Trophoblast cell (in vitro differentiated cells and primary cell): ENCODE results near the gene GPR146.

Experiments
- DNase-seq, 2 donors: peaks; one replicate each; pipeline ENCODE4 v3.0.0-alpha.2; 2016
- H2AFZ ChIP-seq: 2 replicates; pipeline ENCODE4 v1.6.1; 2013; ENCODE audit warnings: low read length, moderate library complexity, mild to moderate bottlenecking; ENCODE audit not compliant: insufficient read depth, poor library complexity
- H2AK5ac ChIP-seq: 2 replicates; pipeline ENCODE4 v1.6.1; 2013; ENCODE audit warnings: mild to moderate bottlenecking, low read length
- H2BK120ac ChIP-seq: 2 replicates; pipeline ENCODE4 v1.6.1; 2013; ENCODE audit warnings: low read length, mild to moderate bottlenecking, moderate library complexity; ENCODE audit not compliant: insufficient read depth, poor library complexity
- H2BK12ac ChIP-seq: 2 replicates; pipeline ENCODE4 v1.6.1; 2013; ENCODE audit warnings: mild to moderate bottlenecking, low read length, moderate library complexity
- H2BK5ac ChIP-seq: 2 replicates; pipeline ENCODE4 v1.6.1; 2013; ENCODE audit warnings: low read length, low read depth, moderate library complexity, mild to moderate bottlenecking; ENCODE audit not compliant: poor library complexity
- H3K14ac ChIP-seq: 2 replicates; pipeline ENCODE4 v1.6.1; 2013; ENCODE audit warnings: mild to moderate bottlenecking, low read length
- H3K18ac ChIP-seq: 2 replicates; pipeline ENCODE4 v1.6.1; 2013; ENCODE audit warnings: mild to moderate bottlenecking, low read length
- H3K23ac ChIP-seq: 2 replicates; pipeline ENCODE4 v1.6.1; 2013; ENCODE audit warnings: low read length
- H3K27ac ChIP-seq: 2 replicates; pipeline ENCODE4 v1.5.1; 2013; ENCODE audit warnings: low read depth, mild to moderate bottlenecking, inconsistent platforms, low read length, moderate library complexity
- H3K27me3 ChIP-seq: 2 replicates; pipeline ENCODE4 v1.6.1; 2013; ENCODE audit warnings: inconsistent platforms, mild to moderate bottlenecking, low read length, moderate library complexity; ENCODE audit not compliant: insufficient read depth
- H3K36me3 ChIP-seq, 2 experiments: 1 replicate in 1 of 2; 2 replicates in 1 of 2; pipeline ENCODE4 v1.6.1; 2013; ENCODE audit warnings: low read length in 2 of 2, mild to moderate bottlenecking in 2 of 2, moderate library complexity in 1 of 2; ENCODE audit not compliant: insufficient read depth in 2 of 2, control insufficient read depth in 1 of 2
- H3K4ac ChIP-seq: 2 replicates; pipeline ENCODE4 v1.6.1; 2013; ENCODE audit warnings: low read depth, mild to moderate bottlenecking, low read length, moderate library complexity
- H3K4me1 ChIP-seq, 2 experiments: 1 replicate in 1 of 2; 2 replicates in 1 of 2; pipeline ENCODE4 v1.6.1; 2013; ENCODE audit warnings: low read length in 2 of 2, mild to moderate bottlenecking in 2 of 2, moderate library complexity in 1 of 2; ENCODE audit not compliant: insufficient read depth in 2 of 2, control insufficient read depth in 1 of 2
- H3K4me2 ChIP-seq: 2 replicates; pipeline ENCODE4 v1.6.1; 2013; ENCODE audit warnings: inconsistent platforms, mild to moderate bottlenecking, low read length, moderate library complexity
- H3K4me3 ChIP-seq: 2 replicates; pipeline ENCODE4 v1.5.1; 2013; ENCODE audit warnings: mild to moderate bottlenecking, low read depth, low read length, inconsistent platforms
- H3K79me1 ChIP-seq: one replicate; pipeline ENCODE4 v1.6.1; 2013; ENCODE audit warnings: low read length
- H3K79me2 ChIP-seq: 2 replicates; pipeline ENCODE4 v1.6.1; 2013; ENCODE audit warnings: low read length, mild to moderate bottlenecking; ENCODE audit not compliant: control insufficient read depth, insufficient read depth, poor library complexity
- H3K9ac ChIP-seq: 2 replicates; pipeline ENCODE4 v1.6.1; 2013; ENCODE audit warnings: mild to moderate bottlenecking, low read length
- H3K9me3 ChIP-seq: 2 replicates; pipeline ENCODE4 v1.6.1; 2013; ENCODE audit warnings: low read depth, mild to moderate bottlenecking, control low read depth, inconsistent platforms, low read length; ENCODE audit not compliant: insufficient read depth
- H4K12ac ChIP-seq: 2 replicates; pipeline ENCODE4 v1.6.1; 2013; ENCODE audit warnings: low read depth, mild to moderate bottlenecking, low read length, moderate library complexity
- H4K8ac ChIP-seq: 2 replicates; pipeline ENCODE4 v1.6.1; 2013; ENCODE audit warnings: low read depth, mild to moderate bottlenecking, low read length, moderate library complexity
- H4K91ac ChIP-seq: one replicate; pipeline ENCODE4 v1.6.1; 2013; ENCODE audit warnings: low read depth, mild to moderate bottlenecking, low read length, moderate library complexity
- WGBS: extraction: QIAGEN DNeasy Blood & Tissue Kit; methylation state at CpG from one replicate; pipeline ENCODE4 v1.1.7; 2013; ENCODE audit warnings: missing lambda C conversion rate; ENCODE audit not compliant: insufficient read length, insufficient coverage; ENCODE audit errors: extremely low coverage; 5-methylcytosine and 5-hydroxymethylcytosine counted together

GPR146 gene

DNA sequence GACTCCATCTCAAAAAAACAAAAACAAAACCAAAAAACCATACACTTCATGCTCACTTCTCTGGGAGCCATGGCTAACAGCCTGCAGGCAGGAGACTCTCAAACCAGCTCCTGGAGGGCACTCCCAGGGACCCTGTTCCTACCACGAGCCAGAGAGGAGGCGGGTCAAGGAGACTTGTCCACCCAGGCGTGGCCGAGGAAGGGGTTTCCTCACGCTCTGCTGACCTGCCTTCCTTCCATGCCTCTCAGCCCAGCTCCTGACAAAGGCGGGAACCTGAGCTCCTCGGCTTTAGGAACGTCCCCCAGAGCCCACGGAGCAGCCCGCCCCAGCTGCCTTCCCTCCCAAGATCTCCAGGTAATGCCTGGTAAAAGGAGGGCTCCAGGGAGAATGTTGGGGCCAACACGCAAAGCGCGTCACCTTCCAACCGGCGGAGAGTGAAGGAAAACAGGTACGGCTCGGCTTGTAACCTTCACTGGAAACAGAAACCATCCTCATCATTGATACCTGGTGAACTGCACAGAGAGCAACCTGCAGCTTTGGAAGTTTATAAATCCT, 9.5 kb downstream of the GPR146 start:
- H2BK120ac ChIP-seq, result no peak overlapping the region
- H3K4ac ChIP-seq, result no peak overlapping the region
- no peak overlapping the region for H2BK5ac ChIP-seq
- H3K4me1 ChIP-seq, result peaks cover 5 to 10% of the 10 kb centered on the region in 2 experiments
- H3K4me2 ChIP-seq, result no peak overlapping the region
- no peak overlapping the region for H2AK5ac ChIP-seq
- no peak overlapping the region for H4K91ac ChIP-seq
- no peak overlapping the region for H3K14ac ChIP-seq
- H3K27ac ChIP-seq, result no peak overlapping the region
- H3K23ac ChIP-seq, result no peak overlapping the region
- peaks cover 3% of the 10 kb centered on the region for H3K9me3 ChIP-seq
- no peak for DNase-seq
- H3K18ac ChIP-seq, result no peak overlapping the region
- peaks cover 4% of the 10 kb centered on the region for H3K79me1 ChIP-seq
- H3K4me3 ChIP-seq, result no peak overlapping the region
- H2AFZ ChIP-seq, result no peak overlapping the region
- H4K8ac ChIP-seq, result no peak overlapping the region
- no CpG with 5 or more reads among the region's 17 CpGs for WGBS
- H3K36me3 ChIP-seq, result peaks cover 4 to 9% of the 10 kb centered on the region in 2 experiments
- H4K12ac ChIP-seq, result no peak overlapping the region
- no peaks in the 10 kb centered on the region for H3K27me3 ChIP-seq
- no peaks in the 10 kb centered on the region for H3K79me2 ChIP-seq
- H3K9ac ChIP-seq, result no peak overlapping the region
- no peak overlapping the region for H2BK12ac ChIP-seq

DNA sequence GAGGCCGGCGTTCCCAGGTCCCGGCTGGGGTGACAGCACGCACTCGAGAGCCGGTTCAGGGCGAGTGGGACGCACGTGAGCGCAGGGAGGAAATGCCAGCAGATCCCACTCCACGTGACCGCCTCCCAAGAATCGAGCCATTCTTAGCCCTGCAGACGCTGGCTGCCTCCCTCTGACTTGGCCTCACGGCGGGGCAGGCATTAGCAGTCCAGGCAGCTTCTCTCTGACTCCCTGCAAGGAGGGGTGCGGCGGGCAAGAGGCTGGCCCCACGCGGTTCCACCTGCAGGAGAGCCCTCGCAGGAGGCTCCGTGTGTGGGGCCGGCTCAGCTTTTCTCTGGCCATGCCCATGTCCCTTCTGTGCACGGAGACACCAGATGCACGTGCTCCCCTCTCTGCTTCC, 10.1 kb downstream of the GPR146 start:
- Histone ChIP-seq H3K23ac (no peak overlapping the region), H3K4me2 (no peak overlapping the region), H2BK12ac (no peak overlapping the region), H2BK120ac (no peak overlapping the region), H2AK5ac (no peak overlapping the region), H4K8ac (no peak overlapping the region), H3K4me1 (peaks cover 5 to 10% of the 10 kb centered on the region in 2 experiments), H4K91ac (no peak overlapping the region), H3K9me3 (peaks cover 3% of the 10 kb centered on the region), H3K79me1 (peaks cover 4% of the 10 kb centered on the region), H2BK5ac (no peak overlapping the region), H3K4ac (no peak overlapping the region), H3K14ac (no peak overlapping the region), H3K36me3 (peaks cover 4 to 9% of the 10 kb centered on the region in 2 experiments), H3K18ac (no peak overlapping the region), H3K27ac (no peak overlapping the region), H2AFZ (no peak overlapping the region), H3K79me2 (no peaks in the 10 kb centered on the region), H3K4me3 (no peak overlapping the region), H3K27me3 (no peaks in the 10 kb centered on the region), H3K9ac (no peak overlapping the region), H4K12ac (no peak overlapping the region)
- WGBS, result no CpG with 5 or more reads among the region's 25 CpGs
- DNase-seq, result peak in 1 of 2 donors; percentile 44

DNA sequence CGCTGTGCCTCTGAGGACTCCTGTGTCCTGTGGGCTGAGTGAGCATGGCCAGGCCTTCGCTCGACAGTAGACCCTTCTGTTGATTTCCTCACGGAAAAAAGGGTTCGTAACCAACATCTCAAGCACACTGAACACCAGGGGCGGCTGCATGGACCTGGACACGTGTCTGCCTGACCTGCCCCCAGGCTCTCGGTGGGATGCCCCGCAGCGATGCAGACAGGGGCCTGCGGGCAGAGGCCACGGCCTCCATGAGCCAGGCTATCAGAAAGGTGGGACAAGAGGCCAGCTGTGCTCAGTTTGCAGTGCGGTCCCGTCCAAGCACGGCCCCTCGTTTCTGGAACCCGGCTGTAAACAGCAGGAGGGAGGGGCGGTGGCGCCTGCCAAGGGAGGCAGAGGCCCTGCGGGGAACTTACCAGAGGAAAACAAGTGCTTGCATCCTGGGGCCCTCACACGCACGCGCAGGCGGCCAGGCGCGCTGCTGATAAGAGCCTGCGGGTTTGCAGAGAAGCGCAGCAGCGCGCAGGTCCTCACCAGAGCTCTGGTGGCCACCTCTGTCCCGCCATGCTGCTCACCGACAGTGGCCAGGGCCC, 10.6 kb downstream of the GPR146 start:
- Histone ChIP-seq H3K27me3 (no peaks in the 10 kb centered on the region), H4K91ac (no peak overlapping the region), H2AK5ac (no peak overlapping the region), H3K36me3 (peaks cover 4 to 9% of the 10 kb centered on the region in 2 experiments), H3K79me1 (peaks cover 4% of the 10 kb centered on the region), H3K9ac (no peak overlapping the region), H2AFZ (no peak overlapping the region), H3K23ac (no peak overlapping the region), H3K4me2 (no peak overlapping the region), H4K8ac (no peak overlapping the region), H3K27ac (no peak overlapping the region), H2BK5ac (no peak overlapping the region), H3K14ac (no peak overlapping the region), H3K4me3 (no peak overlapping the region), H3K4me1 (peaks cover 5 to 11% of the 10 kb centered on the region in 2 experiments), H2BK12ac (no peak overlapping the region), H2BK120ac (no peak overlapping the region), H3K4ac (no peak overlapping the region), H3K18ac (no peak overlapping the region), H4K12ac (no peak overlapping the region), H3K79me2 (no peaks in the 10 kb centered on the region), H3K9me3 (peaks cover 3% of the 10 kb centered on the region)
- no CpG with 5 or more reads among the region's 32 CpGs for WGBS
- DNase-seq, result peak; percentile 90 to 93

DNA sequence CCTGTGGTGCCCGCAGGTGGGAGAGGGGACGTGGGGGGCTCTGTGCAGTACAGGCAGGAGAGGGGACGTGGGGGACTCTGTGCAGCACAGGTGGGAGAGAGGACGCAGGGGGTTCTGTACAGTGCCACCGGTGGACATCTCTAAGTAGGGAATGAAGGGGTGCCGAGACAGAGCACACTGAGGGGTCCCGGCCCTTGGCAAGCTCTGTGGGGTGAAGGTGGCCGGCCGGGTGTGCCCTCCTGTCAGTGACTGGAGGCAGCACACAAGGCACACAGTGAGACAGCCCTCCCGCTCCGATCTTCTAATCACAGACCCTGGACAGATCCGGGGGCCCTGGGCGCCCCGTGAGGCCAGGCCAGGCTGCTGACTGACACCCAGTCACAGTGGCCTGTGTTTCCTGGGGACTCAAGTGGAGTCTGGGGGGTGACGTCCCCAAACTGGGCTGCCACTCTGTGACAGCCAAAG, 11.2 kb downstream of the GPR146 start:
- Histone ChIP-seq H3K18ac (no peak overlapping the region), H3K4ac (no peak overlapping the region), H2BK120ac (no peak overlapping the region), H2BK12ac (no peak overlapping the region), H2AFZ (no peak overlapping the region), H3K4me1 (peaks cover 9 to 17% of the 10 kb centered on the region in 2 experiments), H4K8ac (no peak overlapping the region), H4K12ac (no peak overlapping the region), H3K9ac (no peak overlapping the region), H2AK5ac (no peak overlapping the region), H3K79me2 (no peaks in the 10 kb centered on the region), H3K27ac (no peak overlapping the region), H3K36me3 (peaks cover 4 to 9% of the 10 kb centered on the region in 2 experiments), H3K9me3 (peaks cover 3% of the 10 kb centered on the region), H3K4me3 (no peak overlapping the region), H3K79me1 (peaks cover 7% of the 10 kb centered on the region), H3K27me3 (no peaks in the 10 kb centered on the region), H4K91ac (no peak overlapping the region), H2BK5ac (no peak overlapping the region), H3K14ac (no peak overlapping the region), H3K4me2 (no peak overlapping the region), H3K23ac (no peak overlapping the region)
- no CpG with 5 or more reads among the region's 15 CpGs for WGBS
- no peak for DNase-seq
